Measurements from ENCODE around the gene TECR. TPM values are rescaled to one million over a fixed set of nuclear protein-coding genes. Genes with fewer than 3 reads are reported as not detected.

The TECR gene
- total RNA-seq, 1 donor from 2014 or later: 177 TPM

DNA sequence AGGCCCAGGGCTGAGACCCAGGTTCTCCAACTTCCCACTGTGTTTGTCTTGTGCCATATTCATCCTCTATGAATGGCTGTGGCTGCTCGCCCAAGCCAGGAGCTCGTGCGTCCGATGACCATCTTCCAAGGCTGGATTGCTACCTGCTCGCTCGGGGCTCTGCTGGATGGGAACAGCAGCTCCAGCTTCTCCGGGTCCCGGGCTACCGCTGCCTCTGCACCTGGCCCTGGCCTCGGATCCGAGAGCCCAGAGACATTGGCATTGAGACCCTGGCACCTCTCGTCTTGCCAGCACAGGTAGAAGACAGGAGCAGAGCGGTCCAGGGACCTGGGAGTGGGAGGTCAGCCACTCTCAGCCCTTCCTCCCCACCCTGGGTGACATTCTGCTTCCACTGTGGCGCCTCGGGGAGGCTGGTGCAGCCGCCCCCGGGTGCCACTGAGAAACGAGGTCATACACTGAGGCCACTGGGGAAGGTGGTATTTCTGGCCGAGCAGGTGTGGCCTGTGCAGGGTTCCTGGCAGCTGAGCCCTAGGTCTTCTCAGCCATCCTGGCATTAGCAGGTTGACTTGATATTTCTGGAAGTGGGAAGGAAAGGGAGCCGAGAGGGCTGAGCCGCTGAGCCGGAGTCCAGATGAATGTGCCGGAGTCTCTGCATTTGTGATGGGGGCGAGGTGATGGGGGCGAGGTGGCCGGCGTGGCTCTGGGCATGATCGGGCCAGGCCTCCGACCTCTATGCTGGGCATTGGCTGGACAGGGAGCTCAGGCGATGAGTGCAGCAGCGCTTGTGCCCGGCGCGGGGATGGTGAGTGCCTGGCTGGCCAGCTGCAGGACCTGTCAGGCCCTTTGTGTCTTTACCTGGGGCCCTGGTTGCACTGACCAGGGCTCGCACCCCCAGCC, 23.9 kb downstream of the TECR start:
- Mint-ChIP-seq H3K4me3 (no peak overlapping the region), H3K27ac (ENCODE audit: unreplicated experiment) (peak overlapping the region; percentile 27), H3K4me1 (peaks cover 12% of the 10 kb centered on the region), H3K9me3 (no peaks in the 10 kb centered on the region), H3K27me3 (ENCODE audit: low read depth) (no peaks in the 10 kb centered on the region), H3K36me3 (ENCODE audit: low read depth) (no peaks in the 10 kb centered on the region)
- TF ChIP-seq, protein P1, sequence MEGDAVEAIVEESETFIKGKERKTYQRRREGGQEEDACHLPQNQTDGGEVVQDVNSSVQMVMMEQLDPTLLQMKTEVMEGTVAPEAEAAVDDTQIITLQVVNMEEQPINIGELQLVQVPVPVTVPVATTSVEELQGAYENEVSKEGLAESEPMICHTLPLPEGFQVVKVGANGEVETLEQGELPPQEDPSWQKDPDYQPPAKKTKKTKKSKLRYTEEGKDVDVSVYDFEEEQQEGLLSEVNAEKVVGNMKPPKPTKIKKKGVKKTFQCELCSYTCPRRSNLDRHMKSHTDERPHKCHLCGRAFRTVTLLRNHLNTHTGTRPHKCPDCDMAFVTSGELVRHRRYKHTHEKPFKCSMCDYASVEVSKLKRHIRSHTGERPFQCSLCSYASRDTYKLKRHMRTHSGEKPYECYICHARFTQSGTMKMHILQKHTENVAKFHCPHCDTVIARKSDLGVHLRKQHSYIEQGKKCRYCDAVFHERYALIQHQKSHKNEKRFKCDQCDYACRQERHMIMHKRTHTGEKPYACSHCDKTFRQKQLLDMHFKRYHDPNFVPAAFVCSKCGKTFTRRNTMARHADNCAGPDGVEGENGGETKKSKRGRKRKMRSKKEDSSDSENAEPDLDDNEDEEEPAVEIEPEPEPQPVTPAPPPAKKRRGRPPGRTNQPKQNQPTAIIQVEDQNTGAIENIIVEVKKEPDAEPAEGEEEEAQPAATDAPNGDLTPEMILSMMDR (conservative IDR thresholded peaks at IDR 0.05): no peak
- no peak for DNase-seq (ENCODE audit: low read depth, low spot score)

DNA sequence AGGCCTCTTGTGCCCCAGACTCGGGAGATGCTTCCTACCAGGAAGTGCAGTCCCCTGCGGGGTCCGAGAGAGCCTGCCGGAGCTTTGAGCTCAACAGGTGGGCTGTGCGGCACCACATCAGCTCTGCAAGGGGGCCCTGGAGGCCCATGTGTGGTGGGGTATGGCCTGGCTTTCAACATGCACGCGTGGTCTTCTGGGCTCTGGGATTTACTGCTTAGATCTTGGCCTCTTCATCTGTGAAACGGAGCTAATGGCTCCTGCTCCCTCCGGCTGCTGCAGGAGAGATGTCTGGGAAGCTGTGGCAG, 24.5 kb downstream of the TECR start:
- H3K27me3 Mint-ChIP-seq (ENCODE audit: low read depth): no peaks in the 10 kb centered on the region
- TF ChIP-seq, protein P1 (conservative IDR thresholded peaks at IDR 0.05): no peak
- H3K36me3 Mint-ChIP-seq (ENCODE audit: low read depth): no peaks in the 10 kb centered on the region
- H3K4me3 Mint-ChIP-seq: no peak overlapping the region
- H3K9me3 Mint-ChIP-seq: no peaks in the 10 kb centered on the region
- peaks cover 12% of the 10 kb centered on the region for H3K4me1 Mint-ChIP-seq
- DNase-seq (ENCODE audit: low read depth, low spot score): no peak
- H3K27ac Mint-ChIP-seq (ENCODE audit: unreplicated experiment): no peak overlapping the region

DNA sequence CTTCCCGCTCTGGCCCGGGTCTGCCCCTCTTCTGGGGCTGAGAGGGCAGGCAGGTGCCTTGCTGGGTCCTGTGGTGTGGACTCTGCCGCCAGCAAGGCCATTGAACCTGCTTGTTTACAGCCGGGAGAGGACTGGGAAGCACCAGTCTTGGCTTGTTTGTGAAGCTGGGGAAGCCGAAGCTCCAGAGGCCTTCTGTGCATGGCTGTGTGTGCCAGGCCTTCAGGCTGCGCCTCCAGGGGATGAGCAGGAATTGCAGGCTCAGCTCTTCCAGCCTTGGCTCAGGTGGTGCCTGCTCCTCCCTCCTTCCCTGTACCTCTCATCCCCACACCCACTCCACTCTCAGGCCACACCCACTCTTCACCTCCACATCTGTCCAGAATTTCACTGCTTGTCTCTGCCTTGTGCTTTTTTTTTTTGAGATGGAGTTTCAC, 25.0 kb downstream of the TECR start:
- Mint-ChIP-seq H3K36me3 (ENCODE audit: low read depth) (no peaks in the 10 kb centered on the region), H3K27me3 (ENCODE audit: low read depth) (no peaks in the 10 kb centered on the region), H3K4me1 (peaks cover 12% of the 10 kb centered on the region), H3K9me3 (no peaks in the 10 kb centered on the region), H3K4me3 (no peak overlapping the region), H3K27ac (ENCODE audit: unreplicated experiment) (peak overlapping the region; percentile 35)
- TF ChIP-seq, protein P1 (conservative IDR thresholded peaks at IDR 0.05): no peak
- DNase-seq (ENCODE audit: low read depth, low spot score): no peak

DNA sequence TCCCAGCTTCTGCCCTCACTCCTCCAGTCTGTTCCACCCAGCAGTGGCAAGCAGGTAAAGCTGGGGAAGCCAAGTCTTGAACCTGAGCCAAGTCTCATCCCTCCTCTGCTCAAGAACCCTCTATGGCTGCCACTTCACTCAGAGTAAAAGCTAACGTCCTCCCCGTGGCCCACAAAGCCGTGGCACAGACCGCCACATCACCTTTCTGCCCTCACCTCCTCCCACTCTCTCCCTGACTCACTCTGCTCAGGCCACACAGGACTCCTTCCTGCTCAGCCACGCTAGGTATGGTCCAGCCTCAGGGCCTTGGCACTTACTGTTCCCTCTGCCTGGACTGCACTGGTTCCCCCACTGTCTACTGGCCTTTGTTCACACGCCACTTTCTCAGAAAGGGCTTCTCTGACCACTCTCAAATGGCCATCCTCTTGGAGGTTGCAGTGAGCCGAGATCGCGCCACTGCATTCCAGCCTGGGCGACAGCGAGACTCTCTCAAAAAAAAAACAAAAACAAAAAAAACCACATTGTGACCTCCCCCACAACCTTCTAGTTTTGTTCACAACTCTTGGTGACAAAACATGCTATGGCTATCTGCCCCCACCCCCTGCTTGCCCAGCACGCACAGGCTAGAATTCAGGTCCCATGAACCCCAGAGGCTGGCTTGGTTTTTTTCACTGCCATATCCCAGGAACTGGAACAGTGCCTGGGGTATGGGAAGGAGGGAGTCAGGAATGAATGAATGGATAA, 26.7 kb downstream of the TECR start:
- no peak for DNase-seq (ENCODE audit: low read depth, low spot score)
- Mint-ChIP-seq H3K27me3 (ENCODE audit: low read depth) (no peaks in the 10 kb centered on the region), H3K9me3 (no peaks in the 10 kb centered on the region), H3K4me3 (no peak overlapping the region), H3K27ac (ENCODE audit: unreplicated experiment) (peak overlapping the region; percentile 92), H3K36me3 (ENCODE audit: low read depth) (no peaks in the 10 kb centered on the region), H3K4me1 (peaks cover 17% of the 10 kb centered on the region)
- TF ChIP-seq, protein P1 (conservative IDR thresholded peaks at IDR 0.05): no peak

DNA sequence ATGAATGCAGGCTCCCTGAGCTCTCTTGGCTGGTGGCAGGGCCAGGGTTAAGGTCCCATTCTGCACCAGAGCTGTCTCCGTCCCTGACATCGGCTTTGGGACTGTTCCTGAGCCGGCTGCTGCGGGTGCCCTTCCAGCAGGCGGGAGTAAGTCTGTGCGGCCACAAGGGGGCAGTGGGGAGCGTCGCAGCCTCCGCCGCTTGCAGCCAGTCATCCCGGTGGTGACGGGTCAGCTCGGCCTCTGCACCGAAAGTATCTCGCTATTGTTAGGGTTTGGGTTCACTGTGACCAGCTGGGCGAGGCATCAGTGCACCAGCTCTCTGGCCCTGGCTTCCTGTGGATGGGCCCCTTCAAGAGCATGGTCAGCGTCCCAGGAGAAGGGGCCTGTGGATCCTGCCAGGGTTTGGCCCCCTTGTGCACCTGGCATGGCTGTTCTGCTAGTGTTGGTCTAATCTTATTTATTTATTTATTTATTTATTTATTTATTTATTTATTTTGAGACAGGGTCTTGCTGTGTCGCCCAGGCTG, 27.3 kb downstream of the TECR start:
- peak; percentile 73 for DNase-seq (ENCODE audit: low read depth, low spot score)
- TF ChIP-seq, protein P1 (conservative IDR thresholded peaks at IDR 0.05): peak; percentile 94
- Mint-ChIP-seq H3K4me1 (peaks cover 17% of the 10 kb centered on the region), H3K27me3 (ENCODE audit: low read depth) (no peaks in the 10 kb centered on the region), H3K36me3 (ENCODE audit: low read depth) (no peaks in the 10 kb centered on the region), H3K4me3 (no peak overlapping the region), H3K9me3 (no peaks in the 10 kb centered on the region), H3K27ac (ENCODE audit: unreplicated experiment) (no peak overlapping the region)
